Frontal cortex (tissue), 4 donors: ENCODE results near the gene COPRS. TPM values are rescaled to one million over a fixed set of nuclear protein-coding genes. Genes with fewer than 3 reads are reported as not detected.
"Not testable (repeated sequence)": the region's sequence is repeated elsewhere in the genome, so short reads cannot be mapped to it uniquely, and the experiment has no call there.

Experiments used
- DNase-seq, 2 donors: peaks; one replicate each; pipeline ENCODE4 v3.0.0; 2012; ENCODE audit warnings: low spot score in 2 of 2
- FAIRE-seq: peaks from 2 replicates; lab custom pipeline; 2012; peaks lifted over from hg19 to GRCh38; lab: Jason Lieb, UNC
- total RNA-seq: library from RNA; depleted of rRNA; stranded (reverse); fragments of >200 nt; gene quantifications from one replicate; pipeline ENCODE4 v1.2.3, GENCODE V29; 2014
- donor health status: control.
- donor health status: control.
- donor health status: control.

COPRS gene
- total RNA-seq, 1 donor from 2014 or later = 35.1 TPM

GRCh38 chr17:31815212-31815730 lies 43.8 kb downstream of the COPRS start:
- no peak for FAIRE-seq
- no peak for DNase-seq

GRCh38 chr17:31811101-31811500 lies 47.9 kb downstream of the COPRS start:
- DNase-seq (no peak), FAIRE-seq (no peak)

- FAIRE-seq, DNase-seq: not testable (repeated sequence)
These were observed 49.2 kb downstream of the COPRS start for GRCh38 chr17:31809876-31810275.

- DNase-seq (no peak), FAIRE-seq (no peak)
These were observed 50.5 kb downstream of the COPRS start for GRCh38 chr17:31808521-31809050.

- DNase-seq (no peak), FAIRE-seq (no peak)
These were observed 51.2 kb downstream of the COPRS start for GRCh38 chr17:31807846-31808245.

- no peak for DNase-seq
These were observed 52.1 kb downstream of the COPRS start for GRCh38 chr17:31806921-31807320.

GRCh38 chr17:31803494-31804213 lies 55.4 kb downstream of the COPRS start:
- DNase-seq (no peak), FAIRE-seq (no peak)

More at GRCh38 chr17:31806921-31807320, 52.1 kb downstream of the COPRS start:
- no peak for FAIRE-seq

- FAIRE-seq (no peak), DNase-seq (no peak)
These were observed 56.5 kb downstream of the COPRS start for GRCh38 chr17:31802502-31802901.

Other genes starting within 250 kb of the COPRS start
- gene UTP6, start 42.5 kb upstream of the COPRS start, total RNA-seq = 30.6 TPM
- 35.1 TPM for gene SUZ12, start 77.8 kb upstream of the COPRS start, total RNA-seq
- gene LRRC37B, start 148.1 kb upstream of the COPRS start, total RNA-seq = 91.7 TPM